Gastroesophageal sphincter (tissue), 3 donors: ENCODE measurements around the gene PLPP2.

Experiments
- CTCF ChIP-seq, 4 experiments: fragments of 200-600 bp in 2 of 4; fragments of 450-650 bp in 2 of 4; sonication (generic) in 1 of 4; IDR thresholded peaks; one replicate each; pipeline ENCODE4 v1.5.1; 2017 to 2019; ENCODE audit warnings: antibody characterized with exemption in 4 of 4, mild to moderate bottlenecking in 2 of 4, moderate library complexity in 2 of 4
- EP300 ChIP-seq: sonication (generic); formaldehyde crosslinking; IDR thresholded peaks from one replicate; pipeline ENCODE4 v1.6.1; 2017; ENCODE audit warnings: antibody characterized with exemption, mild to moderate bottlenecking
- POLR2A ChIP-seq, 2 donors: fragments of 450-650 bp; IDR thresholded peaks; one replicate each; pipeline ENCODE4 v1.6.1; 2017; ENCODE audit warnings: antibody characterized with exemption in 2 of 2, mild to moderate bottlenecking in 2 of 2, moderate library complexity in 1 of 2
- POLR2AphosphoS5 ChIP-seq: sonication (generic); formaldehyde crosslinking; IDR thresholded peaks from one replicate; pipeline ENCODE4 v1.6.1; 2017; ENCODE audit warnings: antibody characterized with exemption

- TF ChIP-seq POLR2A (IDR thresholded peaks at IDR 0.05): no peak
- no peak for TF ChIP-seq CTCF (IDR thresholded peaks at IDR 0.05)
- no peak for TF ChIP-seq POLR2AphosphoS5
- TF ChIP-seq EP300: no peak
Measured at GRCh38 chr19:307793-308420, 16.7 kb upstream of the PLPP2 start.
